HepG2 (cell line): ENCODE measurements around the gene CD209. TPM values are rescaled to one million over a fixed set of nuclear protein-coding genes. Genes with fewer than 3 reads are reported as not detected.

Experiments
- ATAC-seq: fragments of 200-7000 bp; cut with Tn5 transposase; 3 replicates; pipeline ENCODE4 v1.9.1; 2020; ENCODE audit warnings: mild to moderate bottlenecking, moderate library complexity
- BruUV-seq: library from RNA; stranded (reverse); fragments of 400-500 nt; replicated peaks from 2 replicates; lab custom pipeline; 2021; lab: Mats Ljungman, UMichigan
- CTCF ChIA-PET: fragments of 300-600 bp; formaldehyde crosslinking; extraction: SDS; loops from one replicate; lab custom pipeline; 2021; ENCODE audit warnings: low total read pairs, inconsistent platforms, low intra/inter-chr PET ratio; lab: Yijun Ruan, JAX
- POLR2A ChIA-PET: fragments of 350-600 bp; sonication (Branson Sonifier 250); formaldehyde crosslinking; loops from one replicate; lab custom pipeline; 2020; ENCODE audit warnings: antibody characterized with exemption, inconsistent platforms; lab: Yijun Ruan, JAX
- DNase-seq: peaks from one replicate; pipeline ENCODE4 v3.0.0-alpha.2; 2015; ENCODE audit warnings: low spot score
- FAIRE-seq: peaks from 3 replicates; lab custom pipeline; 2011; peaks lifted over from hg19 to GRCh38; lab: Jason Lieb, UNC
- H2AFZ ChIP-seq: one replicate; pipeline ENCODE4 v1.6.1; 2011; ENCODE audit warnings: low read length, inconsistent platforms
- H3K27ac ChIP-seq: fragments of 300-600 bp; 3 replicates; pipeline ENCODE4 v1.8.0; 2011; ENCODE audit warnings: mixed run types, mild to moderate bottlenecking, mixed read lengths, low read length, inconsistent platforms; ENCODE audit not compliant: insufficient read depth; ENCODE audit errors: extremely low read length
- H3K27me3 ChIP-seq, 2 experiments: fragments of 200-600 bp in 1 of 2; 2 replicates in 1 of 2; 3 replicates in 1 of 2; pipeline versions ENCODE4 v1.6.0 to v1.8.0; 2011; ENCODE audit warnings: low read length in 2 of 2, mild to moderate bottlenecking in 2 of 2, moderate library complexity in 2 of 2, inconsistent platforms in 1 of 2; ENCODE audit not compliant: insufficient read depth in 2 of 2, control insufficient read depth in 1 of 2
- H3K36me3 ChIP-seq, 2 experiments: fragments of 200-600 bp in 1 of 2; replicated peaks in 1 of 2; 2 replicates in 1 of 2; 3 replicates in 1 of 2; pipeline versions ENCODE4 v1.5.1 to v1.8.0; 2011; ENCODE audit warnings: low read length in 2 of 2, inconsistent platforms in 1 of 2; ENCODE audit not compliant: insufficient read depth in 2 of 2, control insufficient read depth in 1 of 2
- H3K4me1 ChIP-seq: 2 replicates; pipeline ENCODE4 v1.5.1; 2012; ENCODE audit warnings: low read length, inconsistent platforms; ENCODE audit not compliant: insufficient read depth
- H3K4me2 ChIP-seq: 2 replicates; pipeline ENCODE4 v1.6.0; 2011; ENCODE audit warnings: low read depth, low read length, inconsistent platforms
- H3K4me3 ChIP-seq, 3 experiments: fragments of 200-600 bp in 1 of 3; sonication (generic), shearing (Covaris generic) in 1 of 3; replicated peaks in 1 of 3; 2 replicates each; pipeline ENCODE4 v1.5.1; 2011 to 2016; ENCODE audit warnings: low read length in 3 of 3, inconsistent platforms in 2 of 3, low read depth in 2 of 3, mild to moderate bottlenecking in 2 of 3, control low read depth in 1 of 3, mixed read lengths in 1 of 3; ENCODE audit not compliant: insufficient read depth in 1 of 3
- H3K79me2 ChIP-seq: one replicate; pipeline ENCODE4 v1.6.1; 2011; ENCODE audit warnings: low read length, inconsistent platforms; ENCODE audit not compliant: insufficient read depth
- H3K9ac ChIP-seq: 2 replicates; pipeline ENCODE4 v1.6.0; 2011; ENCODE audit warnings: mild to moderate bottlenecking, low read depth, low read length, inconsistent platforms; ENCODE audit not compliant: insufficient read depth
- H3K9me3 ChIP-seq: 2 replicates; pipeline ENCODE4 v1.5.1; 2012; ENCODE audit warnings: mild to moderate bottlenecking, low read length
- H4K20me1 ChIP-seq: 2 replicates; pipeline ENCODE4 v1.6.0; 2011; ENCODE audit warnings: inconsistent platforms, mild to moderate bottlenecking, low read length, moderate library complexity; ENCODE audit not compliant: insufficient read depth
- CEBPB ChIP-seq: IDR thresholded peaks from 2 replicates; pipeline ENCODE4 v1.6.1; 2011; ENCODE audit warnings: low read depth, low read length, improper control_type of control experiment, borderline replicate concordance
- CEBPG ChIP-seq: IDR thresholded peaks from 2 replicates; pipeline ENCODE4 v1.6.1; 2016
- DMAP1 ChIP-seq: IDR thresholded peaks from 2 replicates; pipeline ENCODE4 v1.6.1; 2016
- TAF15 ChIP-seq: fragments of 200-400 bp; formaldehyde crosslinking; IDR thresholded peaks from one replicate; pipeline ENCODE4 v1.6.1; 2018; ENCODE audit warnings: mild to moderate bottlenecking, low read depth, low read length; ENCODE audit not compliant: poor library complexity, severe bottlenecking
- U2AF2 ChIP-seq: fragments of 200-400 bp; formaldehyde crosslinking; IDR thresholded peaks from 2 replicates; pipeline ENCODE4 v1.6.1; 2017; ENCODE audit warnings: low read depth, mild to moderate bottlenecking, low read length
- ZNF550 ChIP-seq: sonication (generic); formaldehyde crosslinking; IDR thresholded peaks from 2 replicates; pipeline ENCODE4 v1.4.0; 2020; ENCODE audit warnings: mild to moderate bottlenecking, missing genetic modification reagents, borderline replicate concordance
- WGBS: methylation state at CpG from one replicate; pipeline ENCODE4 v1.1.6; 2017; ENCODE audit warnings: low lambda C conversion rate; 5-methylcytosine and 5-hydroxymethylcytosine counted together
- in situ Hi-C: cut with HindIII; loops from 2 replicates; pipeline ENCODE4 v1.10.0; 2017; ENCODE audit warnings: low pct_unique_long_range_greater_than_20kb; ENCODE audit not compliant: extremely low pct_ligation_motif_present
- intact Hi-C: fragments of 100-400 bp; cut with micrococcal nuclease; formaldehyde crosslinking; loops from one replicate; pipeline ENCODE4 v1.10.0; 2022; ENCODE audit not compliant: unreplicated experiment
- polyA plus RNA-seq, 8 experiments: library from polyadenylated mRNA; depleted of rRNA in 3 of 8; stranded (reverse) in 7 of 8; unstranded in 1 of 8; fragments of >200 nt; fragmentation: Illumina TruSeq in 4 of 8; extraction: Trizol in 4 of 8; gene quantifications; 2 replicates each; pipeline versions ENCODE4 v1.2.1 to v1.2.3, GENCODE V29; 2011 to 2016; ENCODE audit warnings: low read depth in 4 of 8, missing spikeins in 1 of 8, mixed read lengths in 1 of 8; ENCODE audit not compliant: insufficient read depth in 1 of 8
- total RNA-seq, 5 experiments: library from RNA; depleted of rRNA; stranded (reverse); fragments of >200 nt; fragmentation: Illumina TruSeq; extraction: Trizol; gene quantifications; 2 replicates each; pipeline ENCODE4 v1.2.3, GENCODE V29; 2016; ENCODE audit warnings: low read depth in 1 of 5
- TF ChIP-seq, protein P1 (sequence below), 2 experiments: sonication (generic) in 1 of 2; formaldehyde crosslinking in 1 of 2; IDR thresholded peaks; 2 replicates each; pipeline versions ENCODE4 v1.4.0 to v1.6.1; 2018 to 2020; ENCODE audit warnings: missing genetic modification reagents in 2 of 2, borderline replicate concordance in 1 of 2, low read depth in 1 of 2, mild to moderate bottlenecking in 1 of 2, missing biosample characterization in 1 of 2
- TF ChIP-seq, protein P2 (sequence below): sonication (generic); formaldehyde crosslinking; IDR thresholded peaks from 2 replicates; pipeline ENCODE4 v1.5.0; 2020; ENCODE audit warnings: mild to moderate bottlenecking, low read depth, missing genetic modification reagents, borderline replicate concordance

CD209 gene
- total and polyA plus RNA-seq, 2 of the 13 experiments (the other 11 are each of a cell fraction or from before 2014, with no cell fraction given) = not detected

DNA sequence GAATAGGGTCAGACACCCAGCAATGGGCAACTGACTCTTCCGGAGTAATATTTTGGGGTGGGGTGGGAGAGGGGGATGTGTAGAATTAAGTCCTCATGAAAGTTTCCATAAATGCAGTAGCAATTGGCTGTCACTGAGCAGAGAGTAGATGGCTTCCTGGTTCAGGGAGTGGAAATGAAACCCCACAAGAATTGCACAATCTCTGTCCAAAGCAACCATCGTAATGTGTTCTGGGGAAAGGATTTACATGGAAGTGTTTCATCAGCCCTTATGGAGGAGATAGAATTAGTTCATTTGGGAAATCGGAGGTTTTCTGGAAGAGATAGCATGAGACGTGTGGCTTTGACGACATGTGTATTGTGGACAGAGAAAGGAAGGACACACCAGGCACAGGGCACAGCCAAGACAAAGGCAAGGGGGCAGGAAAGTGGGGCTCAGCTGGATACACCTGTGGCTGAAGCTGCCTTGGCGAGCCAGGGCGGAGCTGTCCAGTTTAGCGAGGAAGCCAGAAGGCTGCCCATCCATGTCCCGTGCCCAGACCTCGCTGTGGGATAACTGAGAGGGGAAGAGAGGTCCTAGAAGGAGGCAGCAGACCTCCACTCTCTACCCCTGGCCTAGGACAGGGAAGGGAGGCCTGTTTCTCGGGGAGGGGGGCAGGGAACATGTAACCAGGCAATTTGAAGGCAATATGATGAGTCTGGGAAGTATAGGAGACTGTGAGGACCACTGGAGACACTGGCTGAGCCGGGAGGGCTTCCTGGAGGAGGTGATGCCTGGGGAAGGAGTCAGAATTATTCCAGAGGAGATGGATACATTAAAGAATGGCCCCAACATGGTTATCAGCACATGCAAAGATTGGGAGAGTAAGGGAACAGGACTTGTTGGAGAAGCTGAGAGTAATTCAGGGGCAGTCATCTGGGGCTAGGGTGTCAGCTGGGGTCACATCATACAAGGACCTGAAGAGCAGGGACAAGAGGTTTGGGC, 12.8 kb downstream of the CD209 start:
- WGBS = 3% methylated on average over 11 of the region's 12 CpGs
- H3K9ac ChIP-seq = no peak overlapping the region
- no peaks in the 10 kb centered on the region for H3K9me3 ChIP-seq
- no peaks in the 10 kb centered on the region for H3K36me3 ChIP-seq
- ChIA-PET POLR2A (no interaction called here), CTCF (no interaction called here)
- no peak overlapping the region for H3K4me3 ChIP-seq
- H3K79me2 ChIP-seq = no peaks in the 10 kb centered on the region
- DNase-seq (no peak), FAIRE-seq (no peak), ATAC-seq (no peak)
- no TSS peak for BruUV-seq
- in situ Hi-C loops = no loop called here
- no peak overlapping the region for H3K4me2 ChIP-seq
- no peak overlapping the region for H3K27ac ChIP-seq
- 0 out of 2 replicates have a peak, but pooled peaks cover 4% of the 10 kb centered on the region for H3K4me1 ChIP-seq
- TF ChIP-seq ZNF550 (no peak), CEBPG (CRISPR knock-in tag) (peak; percentile 74), TAF15 (no peak), DMAP1 (CRISPR knock-in tag) (no peak), CEBPB (peak; percentile 91), U2AF2 (no peak)
- TF ChIP-seq, protein P1, sequence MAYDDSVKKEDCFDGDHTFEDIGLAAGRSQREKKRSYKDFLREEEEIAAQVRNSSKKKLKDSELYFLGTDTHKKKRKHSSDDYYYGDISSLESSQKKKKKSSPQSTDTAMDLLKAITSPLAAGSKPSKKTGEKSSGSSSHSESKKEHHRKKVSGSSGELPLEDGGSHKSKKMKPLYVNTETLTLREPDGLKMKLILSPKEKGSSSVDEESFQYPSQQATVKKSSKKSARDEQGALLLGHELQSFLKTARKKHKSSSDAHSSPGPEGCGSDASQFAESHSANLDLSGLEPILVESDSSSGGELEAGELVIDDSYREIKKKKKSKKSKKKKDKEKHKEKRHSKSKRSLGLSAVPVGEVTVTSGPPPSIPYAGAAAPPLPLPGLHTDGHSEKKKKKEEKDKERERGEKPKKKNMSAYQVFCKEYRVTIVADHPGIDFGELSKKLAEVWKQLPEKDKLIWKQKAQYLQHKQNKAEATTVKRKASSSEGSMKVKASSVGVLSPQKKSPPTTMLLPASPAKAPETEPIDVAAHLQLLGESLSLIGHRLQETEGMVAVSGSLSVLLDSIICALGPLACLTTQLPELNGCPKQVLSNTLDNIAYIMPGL (CRISPR knock-in tag; IDR thresholded peaks at IDR 0.05; ENCODE audit: borderline replicate concordance in 1 of 2, low read depth in 1 of 2) = no peak
- TF ChIP-seq, protein P2, sequence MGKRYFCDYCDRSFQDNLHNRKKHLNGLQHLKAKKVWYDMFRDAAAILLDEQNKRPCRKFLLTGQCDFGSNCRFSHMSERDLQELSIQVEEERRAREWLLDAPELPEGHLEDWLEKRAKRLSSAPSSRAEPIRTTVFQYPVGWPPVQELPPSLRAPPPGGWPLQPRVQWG (CRISPR knock-in tag) = no peak
- peaks cover 0 to 14% of the 10 kb centered on the region in 2 experiments; a peak in 2 of 5 replicates for H3K27me3 ChIP-seq
- no peaks in the 10 kb centered on the region for H4K20me1 ChIP-seq
- intact Hi-C loops = no loop called here
- H2AFZ ChIP-seq = no peak overlapping the region
